Measurements from ENCODE around the gene KCNMA1.
"Not testable (repeated sequence)": the region's sequence is repeated elsewhere in the genome, so short reads cannot be mapped to it uniquely, and the experiment has no call there.

Gene KCNMA1

DNA sequence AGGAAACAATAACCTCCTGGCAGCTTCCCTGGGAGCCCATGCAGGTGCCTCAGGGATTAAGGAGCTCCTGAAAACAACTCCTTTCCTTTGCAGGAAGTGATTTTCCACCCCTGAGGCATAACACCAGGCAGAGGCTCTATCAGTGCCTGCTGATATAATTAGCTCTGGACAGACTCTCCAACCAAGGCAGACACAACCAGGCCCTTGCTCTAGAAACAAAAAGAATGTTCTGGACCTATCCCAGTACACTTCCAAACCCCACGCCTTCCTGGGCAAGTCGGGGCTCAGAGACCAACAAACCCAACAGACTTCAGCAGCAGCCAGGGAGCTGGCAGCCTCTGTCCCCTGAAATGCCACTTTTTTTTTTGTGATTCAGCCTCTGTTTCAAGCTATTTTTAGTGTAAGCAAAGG is 247.1 kb downstream of the KCNMA1 start:
- no peak for DNase-seq (ENCODE audit: low read depth)
- TF ChIP-seq MYC (IDR thresholded peaks at IDR 0.05; ENCODE audit: low read depth, low read length), result no peak
- TF ChIP-seq, protein P1, sequence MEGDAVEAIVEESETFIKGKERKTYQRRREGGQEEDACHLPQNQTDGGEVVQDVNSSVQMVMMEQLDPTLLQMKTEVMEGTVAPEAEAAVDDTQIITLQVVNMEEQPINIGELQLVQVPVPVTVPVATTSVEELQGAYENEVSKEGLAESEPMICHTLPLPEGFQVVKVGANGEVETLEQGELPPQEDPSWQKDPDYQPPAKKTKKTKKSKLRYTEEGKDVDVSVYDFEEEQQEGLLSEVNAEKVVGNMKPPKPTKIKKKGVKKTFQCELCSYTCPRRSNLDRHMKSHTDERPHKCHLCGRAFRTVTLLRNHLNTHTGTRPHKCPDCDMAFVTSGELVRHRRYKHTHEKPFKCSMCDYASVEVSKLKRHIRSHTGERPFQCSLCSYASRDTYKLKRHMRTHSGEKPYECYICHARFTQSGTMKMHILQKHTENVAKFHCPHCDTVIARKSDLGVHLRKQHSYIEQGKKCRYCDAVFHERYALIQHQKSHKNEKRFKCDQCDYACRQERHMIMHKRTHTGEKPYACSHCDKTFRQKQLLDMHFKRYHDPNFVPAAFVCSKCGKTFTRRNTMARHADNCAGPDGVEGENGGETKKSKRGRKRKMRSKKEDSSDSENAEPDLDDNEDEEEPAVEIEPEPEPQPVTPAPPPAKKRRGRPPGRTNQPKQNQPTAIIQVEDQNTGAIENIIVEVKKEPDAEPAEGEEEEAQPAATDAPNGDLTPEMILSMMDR (IDR thresholded peaks at IDR 0.05; ENCODE audit: low read depth, low read length), result no peak
- TF ChIP-seq, protein P2, sequence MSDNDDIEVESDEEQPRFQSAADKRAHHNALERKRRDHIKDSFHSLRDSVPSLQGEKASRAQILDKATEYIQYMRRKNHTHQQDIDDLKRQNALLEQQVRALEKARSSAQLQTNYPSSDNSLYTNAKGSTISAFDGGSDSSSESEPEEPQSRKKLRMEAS (IDR thresholded peaks at IDR 0.05; ENCODE audit: low read depth, low read length), result no peak
- TF ChIP-seq POLR2A (IDR thresholded peaks at IDR 0.05; ENCODE audit: extremely low read depth, insufficient read length), result no peak
- no peak overlapping the region for H3K4me3 ChIP-seq (ENCODE audit: low read depth, low read length)

DNA sequence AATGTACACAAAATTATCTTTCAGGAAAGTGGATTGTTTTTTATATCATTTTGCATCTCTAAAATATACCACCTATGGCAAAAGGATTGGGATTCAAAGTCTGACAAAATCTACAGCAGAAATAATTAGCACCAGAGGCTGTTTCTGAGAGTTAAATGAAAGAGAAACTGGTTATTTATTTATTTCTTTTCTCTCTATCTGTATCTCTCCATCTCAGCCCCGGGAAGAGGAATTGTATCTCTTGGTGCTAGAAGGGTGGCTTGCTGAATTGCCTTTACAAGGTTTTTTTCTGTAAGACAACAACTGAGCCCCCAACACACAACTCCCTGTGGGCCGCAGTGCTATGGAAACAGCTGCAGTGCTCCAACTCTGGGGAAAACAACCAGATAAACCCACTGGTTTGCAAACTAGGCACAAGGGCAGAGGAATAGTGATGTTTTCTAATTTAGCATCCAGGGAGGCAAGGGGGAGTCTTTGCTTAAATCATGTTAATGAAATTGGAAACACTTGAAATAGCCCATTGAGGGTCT is 249.0 kb downstream of the KCNMA1 start:
- TF ChIP-seq, protein P2 (IDR thresholded peaks at IDR 0.05; ENCODE audit: low read depth, low read length), result no peak
- TF ChIP-seq, protein P1 (IDR thresholded peaks at IDR 0.05; ENCODE audit: low read depth, low read length), result no peak
- TF ChIP-seq POLR2A (IDR thresholded peaks at IDR 0.05; ENCODE audit: extremely low read depth, insufficient read length) (no peak), MYC (IDR thresholded peaks at IDR 0.05; ENCODE audit: low read depth, low read length) (no peak)
- DNase-seq (ENCODE audit: low read depth), result no peak
- no peak overlapping the region for H3K4me3 ChIP-seq (ENCODE audit: low read depth, low read length)

DNA sequence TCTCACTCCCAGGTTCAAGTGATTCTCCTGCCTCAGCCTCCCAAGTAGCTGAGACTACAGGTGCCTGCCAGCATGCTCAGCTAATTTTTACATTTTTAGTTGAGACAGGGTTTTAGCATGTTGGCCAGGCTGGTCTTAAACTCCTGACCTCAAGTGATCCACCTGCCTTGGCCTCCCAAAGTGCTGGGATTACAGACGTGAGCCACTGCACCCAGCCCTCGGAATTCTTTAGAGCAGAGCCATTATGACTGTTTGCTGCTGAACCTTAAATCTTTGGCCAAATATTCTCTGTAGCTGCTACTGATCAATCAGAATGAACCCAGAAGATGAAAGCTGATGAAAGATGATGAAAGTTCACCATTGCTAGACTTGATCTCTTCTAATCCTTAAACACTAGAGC is 249.9 kb downstream of the KCNMA1 start:
- DNase-seq (ENCODE audit: low read depth); H3K4me3 ChIP-seq (ENCODE audit: low read depth, low read length): not testable (repeated sequence)

DNA sequence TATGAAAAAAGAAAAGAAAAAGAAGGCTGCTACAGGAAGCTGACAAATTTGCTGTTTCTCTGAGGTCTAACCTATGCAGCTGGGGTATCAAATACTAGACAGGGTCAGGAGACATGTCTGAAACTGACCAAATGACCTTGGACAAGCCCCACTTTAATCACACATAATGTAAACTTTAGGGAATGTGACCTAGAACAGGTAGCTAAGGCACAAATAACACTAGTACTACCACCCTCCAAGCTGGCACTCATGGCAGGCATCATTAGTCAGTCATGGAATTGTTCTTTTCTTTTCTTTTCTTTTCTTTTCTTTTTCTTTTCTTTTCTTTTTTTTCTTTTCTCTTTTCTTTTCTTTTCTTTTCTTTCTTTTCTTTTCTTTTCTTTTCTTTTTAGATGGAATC is 250.4 kb downstream of the KCNMA1 start:
- DNase-seq (ENCODE audit: low read depth), result no peak
- TF ChIP-seq POLR2A (IDR thresholded peaks at IDR 0.05; ENCODE audit: extremely low read depth, insufficient read length), result no peak
- TF ChIP-seq MYC (IDR thresholded peaks at IDR 0.05; ENCODE audit: low read depth, low read length), result no peak
- TF ChIP-seq, protein P1 (IDR thresholded peaks at IDR 0.05; ENCODE audit: low read depth, low read length), result no peak
- TF ChIP-seq, protein P2 (IDR thresholded peaks at IDR 0.05; ENCODE audit: low read depth, low read length), result no peak
- no peak overlapping the region for H3K4me3 ChIP-seq (ENCODE audit: low read depth, low read length)

DNA sequence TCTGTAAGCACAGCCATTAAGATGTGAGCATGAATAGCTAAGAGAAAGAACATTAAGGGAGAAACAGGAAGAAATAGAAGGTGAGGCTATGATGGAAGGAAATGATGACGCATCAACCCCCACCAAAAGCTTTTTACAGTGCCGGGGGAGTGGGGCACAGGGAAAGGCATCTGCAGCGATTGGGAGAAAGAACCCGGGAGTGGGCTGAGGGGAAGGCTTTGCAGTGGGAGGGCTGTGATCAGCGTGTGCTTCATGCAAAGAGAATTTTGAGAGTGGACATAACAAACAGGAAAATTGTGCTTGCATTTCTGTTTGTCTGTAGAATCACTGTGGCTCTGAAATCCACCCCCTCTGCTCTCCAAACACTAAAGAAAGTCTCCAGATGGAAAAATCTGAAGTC is 250.8 kb downstream of the KCNMA1 start:
- peak; percentile 44 for DNase-seq (ENCODE audit: low read depth)
- no peak overlapping the region for H3K4me3 ChIP-seq (ENCODE audit: low read depth, low read length)
- TF ChIP-seq, protein P1 (IDR thresholded peaks at IDR 0.05; ENCODE audit: low read depth, low read length), result no peak
- TF ChIP-seq POLR2A (IDR thresholded peaks at IDR 0.05; ENCODE audit: extremely low read depth, insufficient read length) (no peak), MYC (IDR thresholded peaks at IDR 0.05; ENCODE audit: low read depth, low read length) (no peak)
- TF ChIP-seq, protein P2 (IDR thresholded peaks at IDR 0.05; ENCODE audit: low read depth, low read length), result no peak

DNA sequence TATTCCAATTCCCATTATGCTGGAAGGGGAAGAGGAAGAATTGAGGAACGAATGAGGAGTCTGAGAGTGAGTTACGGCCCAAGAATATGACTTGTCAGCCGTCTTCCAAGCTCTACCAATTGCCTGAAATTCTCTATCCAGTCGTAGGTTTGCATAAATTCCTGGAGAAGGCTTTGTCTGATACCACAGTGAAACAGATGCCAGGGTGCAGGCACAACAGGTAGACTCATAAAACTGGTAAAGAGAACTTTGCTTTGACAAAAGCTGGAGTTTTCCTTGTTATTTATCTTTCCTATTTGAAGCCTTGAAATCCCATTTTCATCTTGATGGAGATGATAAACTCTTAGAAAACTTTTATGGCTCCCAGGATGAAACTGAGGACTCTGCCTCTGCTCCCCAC is 251.2 kb downstream of the KCNMA1 start:
- H3K4me3 ChIP-seq (ENCODE audit: low read depth, low read length), result no peak overlapping the region
- no peak for DNase-seq (ENCODE audit: low read depth)
- TF ChIP-seq, protein P1 (IDR thresholded peaks at IDR 0.05; ENCODE audit: low read depth, low read length), result no peak
- TF ChIP-seq MYC (IDR thresholded peaks at IDR 0.05; ENCODE audit: low read depth, low read length), result no peak
- TF ChIP-seq, protein P2 (IDR thresholded peaks at IDR 0.05; ENCODE audit: low read depth, low read length), result no peak
- TF ChIP-seq POLR2A (IDR thresholded peaks at IDR 0.05; ENCODE audit: extremely low read depth, insufficient read length), result no peak

All from NB4 (cell line).